Forelimb muscle (tissue), 1 donor: ENCODE results near the gene ITPKB. TPM values are rescaled to one million over a fixed set of nuclear protein-coding genes. Genes with fewer than 3 reads are reported as not detected.
"Not testable (repeated sequence)": the region's sequence is repeated elsewhere in the genome, so short reads cannot be mapped to it uniquely, and the experiment has no call there.

ENCODE experiments used
- DNase-seq: peaks from one replicate; pipeline ENCODE4 v3.0.0-alpha.2; 2013; ENCODE audit warnings: low read depth
- polyA plus RNA-seq: library from polyadenylated mRNA; unstranded; fragments of 120-200 nt; gene quantifications from one replicate; pipeline ENCODE4 v1.2.1, GENCODE V29; 2013; ENCODE audit not compliant: insufficient read length

The ITPKB gene
- polyA plus RNA-seq, 1 donor, result 18.9 TPM

- DNase-seq, result no peak
Measured at GRCh38 chr1:226625832-226626576, 113.1 kb downstream of the ITPKB start.

GRCh38 chr1:226625326-226625725 lies 113.8 kb downstream of the ITPKB start:
- no peak for DNase-seq

- DNase-seq, result no peak
Measured at GRCh38 chr1:226624526-226624925, 114.6 kb downstream of the ITPKB start.

GRCh38 chr1:226622012-226622411 lies 117.1 kb downstream of the ITPKB start:
- no peak for DNase-seq

- no peak for DNase-seq
Measured at GRCh38 chr1:226619031-226619430, 120.1 kb downstream of the ITPKB start.

- DNase-seq, result no peak
Measured at GRCh38 chr1:226618380-226618779, 120.7 kb downstream of the ITPKB start.

- not testable (repeated sequence) for DNase-seq
Measured at GRCh38 chr1:226617719-226618118, 121.4 kb downstream of the ITPKB start.

- DNase-seq, result no peak
Measured at GRCh38 chr1:226617109-226617508, 122.0 kb downstream of the ITPKB start.

GRCh38 chr1:226616636-226617035 lies 122.4 kb downstream of the ITPKB start:
- no peak for DNase-seq

- no peak for DNase-seq
Measured at GRCh38 chr1:226615876-226616275, 123.2 kb downstream of the ITPKB start.

- not testable (repeated sequence) for DNase-seq
Measured at GRCh38 chr1:226611980-226612379, 127.1 kb downstream of the ITPKB start.

- no peak for DNase-seq
Measured at GRCh38 chr1:226611301-226611700, 127.8 kb downstream of the ITPKB start.

GRCh38 chr1:226610671-226611070 lies 128.4 kb downstream of the ITPKB start:
- DNase-seq, result no peak

GRCh38 chr1:226609836-226610455 lies 129.1 kb downstream of the ITPKB start:
- no peak for DNase-seq

GRCh38 chr1:226608699-226609505 lies 130.2 kb downstream of the ITPKB start:
- no peak for DNase-seq

- no peak for DNase-seq
Measured at GRCh38 chr1:226607821-226608220, 131.3 kb downstream of the ITPKB start.

- no peak for DNase-seq
Measured at GRCh38 chr1:226607268-226607660, 131.8 kb downstream of the ITPKB start.

GRCh38 chr1:226606311-226607267 lies 132.5 kb downstream of the ITPKB start:
- DNase-seq, result no peak

- no peak for DNase-seq
Measured at GRCh38 chr1:226605318-226605950, 133.6 kb downstream of the ITPKB start.

GRCh38 chr1:226604560-226605317 lies 134.3 kb downstream of the ITPKB start:
- DNase-seq, result no peak
